Measurements from ENCODE around the gene C22orf23.

Gene C22orf23

GRCh38 chr22:37904572-37905533, 48.5 kb downstream of the C22orf23 start (continued):
- TF ChIP-seq ZBTB10 (tag by site-specific recombination; IDR thresholded peaks at IDR 0.05): peak; percentile 83
- peak; percentile 78 for TF ChIP-seq KLF10 (tag by site-specific recombination; IDR thresholded peaks at IDR 0.05)
- peak; percentile 78 for TF ChIP-seq KLF8 (tag by site-specific recombination; IDR thresholded peaks at IDR 0.05)
- TF ChIP-seq WT1 (tag by site-specific recombination; IDR thresholded peaks at IDR 0.05): peak; percentile 74
- TF ChIP-seq PRDM4 (tag by site-specific recombination; IDR thresholded peaks at IDR 0.05): peak; percentile 57
- peak; percentile 89 for TF ChIP-seq ZNF692 (tag by site-specific recombination; IDR thresholded peaks at IDR 0.05)
- peak; percentile 93 for TF ChIP-seq ZNF24 (tag by site-specific recombination; IDR thresholded peaks at IDR 0.05)
- no peak for TF ChIP-seq ZNF585B (tag by site-specific recombination; IDR thresholded peaks at IDR 0.05)
- TF ChIP-seq ZBTB17 (tag by site-specific recombination; IDR thresholded peaks at IDR 0.05): peak; percentile 96
- peak; percentile 67 for TF ChIP-seq EGR2 (tag by site-specific recombination; IDR thresholded peaks at IDR 0.05; ENCODE audit: low read depth)
- 0 out of 2 replicates have a peak, but pooled peaks have one; percentile 72 for TF ChIP-seq ZNF184 (tag by site-specific recombination; IDR thresholded peaks at IDR 0.05)
- TF ChIP-seq ZBTB7A (tag by site-specific recombination; IDR thresholded peaks at IDR 0.05; ENCODE audit: low read depth): no peak
- peak; percentile 82; the same call in 1 of the 2 replicates for TF ChIP-seq BCL11A (tag by site-specific recombination; IDR thresholded peaks at IDR 0.05; ENCODE audit: low read depth)
- peak; percentile 67 for TF ChIP-seq SCRT2 (tag by site-specific recombination; IDR thresholded peaks at IDR 0.05)
- peak; percentile 91; the same call in 1 of the 2 replicates for TF ChIP-seq ZFP37 (tag by site-specific recombination; IDR thresholded peaks at IDR 0.05)
- no peak for TF ChIP-seq ZNF514 (tag by site-specific recombination; IDR thresholded peaks at IDR 0.05)
- TF ChIP-seq ZNF660 (tag by site-specific recombination; IDR thresholded peaks at IDR 0.05): peak; percentile 88; the same call in 1 of the 2 replicates
- no peak for TF ChIP-seq HOXA7 (CRISPR knock-in tag; IDR thresholded peaks at IDR 0.05; ENCODE audit: borderline replicate concordance)
- TF ChIP-seq RBAK (tag by site-specific recombination; IDR thresholded peaks at IDR 0.05): 0 out of 2 replicates have a peak, but pooled peaks have one; percentile 37
- TF ChIP-seq ZNF629 (tag by site-specific recombination; IDR thresholded peaks at IDR 0.05): peak; percentile 95
- peak; percentile 13 for TF ChIP-seq KLF1 (tag by site-specific recombination; IDR thresholded peaks at IDR 0.05)
- peak; percentile 11 for TF ChIP-seq ZBTB8A (tag by site-specific recombination; IDR thresholded peaks at IDR 0.05)
- TF ChIP-seq ZNF513 (tag by site-specific recombination; IDR thresholded peaks at IDR 0.05): peak; percentile 79
- peak; percentile 96 for TF ChIP-seq PRDM10 (tag by site-specific recombination; IDR thresholded peaks at IDR 0.05)
- peak; percentile 33 for TF ChIP-seq SP3 (tag by site-specific recombination; IDR thresholded peaks at IDR 0.05)
- peak; percentile 86 for TF ChIP-seq TRIM28 (IDR thresholded peaks at IDR 0.05; ENCODE audit: borderline replicate concordance, low read length)
- TF ChIP-seq ZNF792 (tag by site-specific recombination; IDR thresholded peaks at IDR 0.05): no peak; the same call in 1 of the 2 replicates
